NCI-H2171 treated with DMSO at 0.1 percent for 48 hours (cell line): Measurements from ENCODE around the gene NFIX.

Source experiments
- DNase-seq: peaks from one replicate; lab custom pipeline; 2025; lab: John Stamatoyannopoulos, UW

Gene NFIX

DNA sequence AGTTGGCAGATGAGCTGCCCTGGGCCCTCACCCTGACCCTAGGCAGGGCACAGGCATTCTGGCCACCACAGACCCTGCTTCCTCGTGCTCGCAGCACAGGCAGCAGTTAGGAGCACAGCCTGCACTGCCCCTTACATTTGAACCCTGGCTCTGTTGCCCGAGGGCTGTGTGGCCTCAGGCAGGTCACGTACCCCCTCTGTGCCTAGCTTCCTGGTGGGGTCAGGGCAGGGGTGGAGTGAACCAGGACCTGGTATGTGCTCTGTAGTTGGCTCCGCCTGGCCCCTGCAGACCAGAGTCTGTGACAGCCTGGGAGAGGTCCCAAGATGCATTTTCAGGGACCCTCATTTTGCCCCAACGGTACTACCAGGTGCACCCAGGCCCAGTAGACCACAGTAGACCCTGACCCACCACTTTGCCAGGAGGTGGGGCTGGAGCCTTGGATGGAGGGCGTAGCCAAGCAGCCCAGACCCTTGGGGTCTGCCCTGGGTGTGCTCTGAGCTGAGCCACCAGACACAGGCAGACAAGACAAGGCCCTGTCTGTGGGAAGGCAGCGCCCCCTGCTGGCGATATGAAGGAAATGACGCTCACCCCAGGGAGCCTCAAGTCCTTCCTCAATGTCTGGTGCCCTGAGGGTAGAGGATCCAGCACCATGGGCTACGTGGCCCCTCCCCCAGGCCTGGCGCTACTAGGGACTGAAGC lies 98.3 kb downstream of the NFIX start:
- peak; percentile 83 for DNase-seq

GRCh38 chr19:13094106-13094504 lies 98.8 kb downstream of the NFIX start:
- no peak for DNase-seq

GRCh38 chr19:13094771-13095392 lies 99.6 kb downstream of the NFIX start:
- peak; percentile 26 for DNase-seq

- no peak for DNase-seq
These were observed 100.1 kb downstream of the NFIX start for GRCh38 chr19:13095393-13095784.

GRCh38 chr19:13095934-13096927 lies 101.0 kb downstream of the NFIX start:
- DNase-seq, result no peak

- no peak for DNase-seq
These were observed 101.8 kb downstream of the NFIX start for GRCh38 chr19:13097033-13097462.

DNA sequence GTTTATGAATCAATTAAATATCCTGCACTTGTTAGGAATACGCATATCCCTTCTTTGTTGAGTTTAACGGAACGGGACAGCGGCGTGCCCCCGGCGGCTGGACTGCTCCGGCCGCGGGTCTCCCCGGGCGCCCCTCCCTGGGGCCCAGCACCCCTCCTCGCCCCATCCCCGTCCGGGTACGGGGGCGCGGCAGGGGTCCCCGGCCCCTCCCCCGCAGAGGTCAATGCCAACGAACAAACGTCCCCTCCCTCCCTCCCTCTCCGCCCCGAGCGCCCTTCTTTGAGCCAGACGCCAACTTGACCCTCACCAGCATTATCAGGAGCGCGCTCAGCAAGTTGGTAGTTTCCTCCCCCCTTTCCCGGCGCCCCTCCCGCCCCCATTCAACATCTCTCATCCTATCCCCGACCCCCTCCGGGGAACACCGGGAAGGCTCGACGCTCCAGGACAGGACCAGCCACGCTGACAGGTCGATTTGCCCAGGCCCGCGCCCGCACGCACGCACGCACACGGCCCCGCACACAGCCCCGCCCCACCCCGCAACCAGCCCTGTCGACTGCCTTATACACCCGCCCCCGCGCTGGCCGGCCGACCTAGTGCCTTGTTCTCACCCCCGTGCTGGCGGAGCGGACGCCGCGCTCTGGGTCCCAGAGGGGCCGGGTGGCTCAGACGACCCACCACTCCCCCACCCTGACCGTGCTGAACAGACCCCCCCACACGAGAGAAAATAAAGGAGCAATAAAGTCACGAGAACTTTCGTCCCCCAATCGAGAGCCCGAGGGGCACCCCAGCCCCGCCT lies 102.4 kb downstream of the NFIX start:
- no peak for DNase-seq

DNA sequence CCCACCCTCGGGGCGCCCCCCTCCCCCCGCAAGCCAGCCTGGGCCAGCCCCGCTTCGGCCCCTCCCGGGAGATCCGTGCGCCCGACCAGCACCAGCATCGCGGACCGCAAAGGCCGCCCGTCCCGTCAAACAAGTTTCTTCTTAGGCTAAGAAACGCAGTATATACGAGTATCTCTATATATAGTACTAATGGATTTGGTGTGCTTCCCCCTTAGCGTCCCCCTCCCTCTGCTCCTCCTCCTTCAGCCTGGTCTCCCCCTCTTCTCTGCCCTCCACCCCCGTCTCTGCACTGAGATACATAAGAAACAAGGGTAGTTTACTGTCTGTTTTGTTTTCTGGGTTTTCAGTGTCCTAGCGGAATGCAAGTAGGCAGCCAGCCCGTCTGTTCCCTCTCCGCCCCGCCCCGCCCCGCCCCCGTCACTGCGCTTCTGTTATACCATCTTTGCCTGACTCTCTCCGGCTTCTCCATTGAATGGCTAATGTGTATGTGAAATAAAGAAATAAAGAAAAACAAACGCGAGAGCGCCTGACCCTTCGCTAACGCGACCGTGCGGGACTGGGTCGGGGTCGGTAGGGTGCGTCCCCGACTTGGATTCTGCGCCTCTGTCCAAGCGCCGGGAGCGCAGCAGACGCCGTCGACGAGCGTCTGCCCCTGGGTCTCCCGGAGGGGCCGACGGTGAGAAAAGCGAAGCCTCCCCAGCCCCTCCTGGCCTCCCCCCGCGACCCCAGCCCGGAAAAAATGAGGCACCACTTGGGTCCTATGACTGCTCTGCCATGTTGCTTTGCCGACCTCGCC lies 103.2 kb downstream of the NFIX start:
- DNase-seq, result peak; percentile 61

GRCh38 chr19:13099073-13099999 lies 104.1 kb downstream of the NFIX start:
- no peak for DNase-seq

DNA sequence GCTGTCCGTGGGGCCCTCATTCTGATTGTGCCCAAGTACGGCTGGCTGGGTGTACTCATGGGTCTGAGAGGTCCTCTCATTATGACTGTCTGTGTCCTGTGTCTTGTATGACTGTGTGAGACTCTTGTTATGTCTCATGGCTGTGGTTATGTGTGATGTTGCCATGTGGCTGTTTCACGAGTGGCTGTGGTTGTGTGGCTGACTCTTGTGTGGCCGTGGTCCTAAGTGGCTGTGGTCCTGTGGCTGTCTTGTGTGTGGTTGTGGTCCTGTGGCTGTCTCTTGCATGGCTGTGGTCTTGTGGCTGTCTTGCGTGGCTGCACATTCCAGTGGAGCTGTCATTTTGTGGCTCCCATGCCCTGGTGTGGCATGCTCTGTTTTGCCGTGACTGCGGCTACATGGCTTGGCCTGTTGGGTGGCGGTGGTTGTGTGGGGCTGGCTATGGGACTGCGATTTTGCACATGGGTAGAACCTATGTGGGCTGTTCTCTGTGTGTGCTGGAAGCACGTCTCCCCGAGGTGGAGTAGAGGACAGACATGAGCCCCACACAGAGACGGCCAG lies 104.8 kb downstream of the NFIX start:
- DNase-seq, result no peak

GRCh38 chr19:13100841-13101589 lies 105.7 kb downstream of the NFIX start:
- DNase-seq, result no peak

GRCh38 chr19:13101590-13102415 lies 106.5 kb downstream of the NFIX start:
- DNase-seq, result no peak

DNA sequence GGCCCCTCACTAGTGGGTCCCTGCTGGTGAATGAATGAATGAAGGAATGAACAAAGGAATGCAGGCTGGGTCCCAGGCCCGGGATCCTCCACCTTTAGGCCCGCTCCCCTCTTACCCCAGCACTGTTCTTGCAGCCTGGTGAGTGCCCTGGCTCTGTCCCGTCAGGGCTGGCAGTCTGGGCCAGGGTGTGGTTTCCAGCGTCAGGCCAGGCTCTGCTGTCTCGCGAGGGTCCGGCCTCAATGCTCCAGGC lies 107.1 kb downstream of the NFIX start:
- no peak for DNase-seq

- no peak for DNase-seq
These were observed 107.6 kb downstream of the NFIX start, which contains the start of gene LYL1 for GRCh38 chr19:13102666-13103580. TSS of gene LYL1 (minus strand) at chr19:13102858. CDS start at chr19:13101171, 1,687 bp downstream.

DNA sequence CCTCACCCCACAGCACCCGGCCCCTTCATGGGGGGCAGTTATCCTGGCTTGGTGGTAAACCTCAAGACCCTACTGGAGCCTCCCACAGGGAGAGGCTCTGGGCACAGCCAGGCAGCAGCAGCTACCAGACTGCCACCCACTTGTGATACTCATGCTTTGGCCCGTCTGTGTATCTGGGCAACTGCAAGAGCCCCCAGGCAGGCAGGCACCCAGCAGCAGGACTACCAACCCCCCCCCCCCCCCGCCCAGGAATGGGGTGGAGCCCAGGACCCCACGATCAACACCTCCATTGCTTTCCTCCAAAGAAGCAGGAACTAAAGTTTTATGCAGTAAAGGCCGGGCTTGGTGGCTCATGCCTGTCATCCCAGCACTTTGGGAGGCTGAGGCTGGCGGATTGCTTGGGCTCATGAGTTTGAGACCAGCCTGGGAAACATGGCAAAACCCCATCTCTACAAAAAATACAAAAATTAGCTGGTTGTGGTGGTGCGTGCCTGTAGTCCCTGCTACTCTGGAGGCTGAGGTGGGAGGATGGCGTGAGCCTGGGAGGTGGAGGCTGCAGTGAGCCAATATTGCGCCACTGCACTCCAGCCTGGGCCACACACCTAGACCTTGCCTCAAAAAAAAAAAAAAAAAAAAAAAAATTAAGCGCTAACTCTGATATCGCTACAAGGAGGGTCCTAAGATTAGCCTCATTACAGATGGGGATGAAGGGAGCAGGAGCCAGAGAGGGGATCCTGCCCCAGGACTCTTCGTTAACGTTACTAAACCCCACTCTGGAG lies 108.5 kb downstream of the NFIX start:
- no peak for DNase-seq

DNA sequence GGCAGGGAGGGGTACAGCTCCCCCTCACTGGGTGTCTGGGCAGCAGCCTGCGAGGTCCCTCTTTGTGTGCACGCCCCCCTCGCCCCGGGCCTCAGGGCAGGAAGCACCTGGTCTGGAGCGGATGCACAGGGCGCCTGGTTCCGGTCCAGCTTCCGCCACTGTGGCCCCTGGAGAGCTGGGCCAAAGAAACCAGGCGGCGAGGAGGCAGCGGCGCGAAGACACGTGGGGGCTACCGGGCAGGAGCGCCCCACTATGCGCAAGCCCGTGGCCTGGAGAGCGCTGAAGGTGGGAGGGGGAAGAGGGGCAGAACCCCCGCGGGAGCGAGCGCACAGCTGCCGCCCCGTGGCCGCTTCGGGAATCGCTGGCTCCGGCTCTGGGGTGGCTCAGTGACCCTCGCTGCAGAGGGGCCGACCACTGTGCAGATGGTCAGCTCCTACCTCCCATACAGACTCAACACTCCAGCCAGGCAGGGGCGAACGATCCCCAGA lies 109.1 kb downstream of the NFIX start:
- no peak for DNase-seq
